MM.1S (cell line): ENCODE measurements around the gene PRKG1.

Experiments used
- DNase-seq: peaks from one replicate; pipeline ENCODE4 v3.0.0-alpha.2; 2015
- H2AFZ ChIP-seq: fragments of 300-600 bp; sonication (generic); 2 replicates; pipeline ENCODE4 v1.6.0; 2016; ENCODE audit warnings: antibody characterized with exemption, low read length
- H3F3A ChIP-seq: fragments of 300-600 bp; sonication (generic); 2 replicates; pipeline ENCODE4 v1.6.1; 2016; ENCODE audit warnings: mild to moderate bottlenecking, antibody characterized with exemption, low read length, moderate library complexity, mixed read lengths; ENCODE audit not compliant: insufficient read depth
- H3K27ac ChIP-seq: fragments of 300-600 bp; sonication (generic); 2 replicates; pipeline ENCODE4 v1.5.1; 2016; ENCODE audit warnings: mild to moderate bottlenecking, low read length
- H3K27me3 ChIP-seq: fragments of 300-600 bp; sonication (generic); replicated peaks from 2 replicates; pipeline ENCODE4 v1.6.0; 2016; ENCODE audit warnings: low read length; ENCODE audit not compliant: insufficient read depth
- H3K36me3 ChIP-seq: fragments of 300-600 bp; sonication (generic); replicated peaks from 2 replicates; pipeline ENCODE4 v1.6.1; 2016; ENCODE audit warnings: mild to moderate bottlenecking, low read length, mixed read lengths; ENCODE audit not compliant: insufficient read depth
- H3K4me1 ChIP-seq: fragments of 300-600 bp; sonication (generic); 2 replicates; pipeline ENCODE4 v1.6.1; 2016; ENCODE audit warnings: low read length, mixed read lengths
- H3K4me2 ChIP-seq: fragments of 300-600 bp; sonication (generic); 2 replicates; pipeline ENCODE4 v1.6.0; 2016; ENCODE audit warnings: low read depth, low read length
- H3K4me3 ChIP-seq: fragments of 300-600 bp; sonication (generic); 2 replicates; pipeline ENCODE4 v1.5.1; 2016; ENCODE audit warnings: low read length, mixed read lengths
- H3K79me2 ChIP-seq: fragments of 300-600 bp; sonication (generic); 2 replicates; pipeline ENCODE4 v1.6.1; 2016; ENCODE audit warnings: mixed run types, low read length, mixed read lengths
- H3K9ac ChIP-seq: fragments of 300-600 bp; sonication (generic); 2 replicates; pipeline ENCODE4 v1.6.1; 2016; ENCODE audit warnings: low read length, mixed read lengths
- H3K9me2 ChIP-seq: fragments of 300-600 bp; sonication (generic); replicated peaks from 2 replicates; pipeline ENCODE4 v1.6.1; 2016; ENCODE audit warnings: mild to moderate bottlenecking, low read length, mixed read lengths; ENCODE audit not compliant: insufficient read depth
- H3K9me3 ChIP-seq: fragments of 300-600 bp; sonication (generic); replicated peaks from 2 replicates; pipeline ENCODE4 v1.6.1; 2016; ENCODE audit warnings: mild to moderate bottlenecking, low read length, mixed read lengths; ENCODE audit not compliant: insufficient read depth
- H4K20me1 ChIP-seq: fragments of 300-600 bp; sonication (generic); 2 replicates; pipeline ENCODE4 v1.6.1; 2016; ENCODE audit warnings: mild to moderate bottlenecking, low read length, moderate library complexity, mixed read lengths; ENCODE audit not compliant: insufficient read depth
- CTCF ChIP-seq: fragments of 300-600 bp; sonication (generic); IDR thresholded peaks from 2 replicates; pipeline ENCODE4 v1.5.1; 2016; ENCODE audit warnings: antibody characterized with exemption, low read length, mixed read lengths
- EZH2 ChIP-seq: fragments of 300-600 bp; sonication (generic); optimal IDR thresholded peaks from 2 replicates; pipeline ENCODE3; 2017; ENCODE audit warnings: low read depth, mild to moderate bottlenecking, antibody characterized with exemption, low read length, mixed read lengths
- EZH2phosphoT487 ChIP-seq: fragments of 300-600 bp; sonication (generic); IDR thresholded peaks from 2 replicates; pipeline ENCODE4 v1.6.1; 2018; ENCODE audit warnings: antibody characterized with exemption, low read length

Gene PRKG1

DNA sequence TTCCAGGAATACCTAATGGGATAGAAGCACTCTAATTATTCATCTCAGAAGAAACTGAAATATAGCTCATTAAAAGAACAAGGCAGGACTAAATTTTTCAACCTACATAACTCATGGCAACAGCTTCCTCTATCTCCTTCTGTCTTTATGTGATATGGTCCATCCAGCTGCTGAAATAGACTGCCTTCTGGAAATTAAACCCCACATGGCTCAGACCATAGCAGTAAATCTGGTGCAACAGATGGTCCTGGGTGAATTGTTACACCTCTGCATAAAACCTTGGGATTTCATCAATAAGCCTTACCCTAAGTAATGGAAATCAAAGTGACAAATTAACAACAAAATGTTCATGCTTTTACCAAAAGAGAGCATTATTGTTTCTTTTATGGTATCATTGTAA is 830.7 kb downstream of the PRKG1 start:
- Histone ChIP-seq H3K9me2 (no peaks in the 10 kb centered on the region), H3K9me3 (no peaks in the 10 kb centered on the region), H4K20me1 (no peaks in the 10 kb centered on the region), H3K9ac (no peak overlapping the region), H3K79me2 (no peaks in the 10 kb centered on the region), H3K36me3 (no peaks in the 10 kb centered on the region), H3K4me3 (no peak overlapping the region), H3K27ac (no peak overlapping the region), H3K27me3 (no peaks in the 10 kb centered on the region), H3F3A (no peaks in the 10 kb centered on the region), H3K4me2 (no peak overlapping the region), H3K4me1 (no peaks in the 10 kb centered on the region), H2AFZ (no peak overlapping the region)
- no peak for DNase-seq
- no peak for TF ChIP-seq EZH2
- no peak for TF ChIP-seq EZH2phosphoT487
- no peak for TF ChIP-seq CTCF

DNA sequence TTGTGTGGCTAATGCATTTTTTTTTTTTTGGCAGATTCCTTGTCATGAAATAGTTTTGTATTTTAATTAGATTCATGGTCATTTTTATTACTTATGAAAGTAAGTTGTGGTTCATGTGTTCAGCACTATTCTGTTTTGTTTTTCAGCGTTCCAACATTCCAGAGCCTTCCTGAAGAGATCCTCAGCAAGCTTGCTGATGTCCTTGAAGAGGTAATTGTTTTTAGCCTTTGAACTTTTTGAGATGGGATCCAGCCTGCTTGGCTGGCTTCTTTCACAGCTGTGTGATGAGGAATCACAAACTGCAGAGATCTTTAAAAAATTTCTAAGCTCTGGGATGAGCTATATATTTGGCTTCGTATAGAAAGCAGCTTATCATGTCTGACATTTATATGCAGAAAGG is 833.1 kb downstream of the PRKG1 start:
- Histone ChIP-seq H3K4me2 (no peak overlapping the region), H3K27ac (no peak overlapping the region), H3K9me3 (no peaks in the 10 kb centered on the region), H3K4me3 (no peak overlapping the region), H4K20me1 (no peaks in the 10 kb centered on the region), H3K36me3 (no peaks in the 10 kb centered on the region), H3K79me2 (no peaks in the 10 kb centered on the region), H2AFZ (no peak overlapping the region), H3K27me3 (no peaks in the 10 kb centered on the region), H3K9ac (no peak overlapping the region), H3K9me2 (no peaks in the 10 kb centered on the region), H3F3A (no peaks in the 10 kb centered on the region), H3K4me1 (no peaks in the 10 kb centered on the region)
- TF ChIP-seq CTCF = no peak
- no peak for DNase-seq

GRCh38 chr10:51910189-51910588 is 835.9 kb downstream of the PRKG1 start:
- Histone ChIP-seq H3K27ac (no peak overlapping the region), H3K4me1 (no peaks in the 10 kb centered on the region), H3F3A (no peaks in the 10 kb centered on the region), H3K79me2 (no peaks in the 10 kb centered on the region), H3K9me2 (no peaks in the 10 kb centered on the region), H3K4me3 (no peak overlapping the region), H2AFZ (no peak overlapping the region), H3K4me2 (no peak overlapping the region), H3K9ac (no peak overlapping the region), H4K20me1 (no peaks in the 10 kb centered on the region), H3K9me3 (no peaks in the 10 kb centered on the region), H3K27me3 (no peaks in the 10 kb centered on the region), H3K36me3 (no peaks in the 10 kb centered on the region)
- DNase-seq = no peak
- TF ChIP-seq EZH2phosphoT487 (no peak), CTCF (no peak)

GRCh38 chr10:51910596-51910995 is 836.3 kb downstream of the PRKG1 start:
- Histone ChIP-seq H4K20me1 (no peaks in the 10 kb centered on the region), H3K27ac (no peak overlapping the region), H3K27me3 (no peaks in the 10 kb centered on the region), H3K79me2 (no peaks in the 10 kb centered on the region), H3K4me3 (no peak overlapping the region), H3K4me2 (no peak overlapping the region), H2AFZ (no peak overlapping the region), H3K4me1 (no peaks in the 10 kb centered on the region), H3K9ac (no peak overlapping the region), H3K9me3 (no peaks in the 10 kb centered on the region), H3K9me2 (no peaks in the 10 kb centered on the region), H3K36me3 (no peaks in the 10 kb centered on the region), H3F3A (no peaks in the 10 kb centered on the region)
- DNase-seq = no peak
- TF ChIP-seq EZH2phosphoT487 (no peak), CTCF (no peak), EZH2 (no peak)
